Loucy (cell line): ENCODE results near the gene WASF3.

Experiments
- H2AFZ ChIP-seq: fragments of 200-600 bp; sonication (generic); 2 replicates; pipeline ENCODE4 v1.6.0; 2016; ENCODE audit warnings: antibody characterized with exemption, mild to moderate bottlenecking, low read length, moderate library complexity
- H3F3A ChIP-seq: fragments of 200-600 bp; 2 replicates; pipeline ENCODE4 v1.6.0; 2016; ENCODE audit warnings: antibody characterized with exemption, low read depth, mild to moderate bottlenecking
- H3K27me3 ChIP-seq: fragments of 200-600 bp; sonication (generic); 2 replicates; pipeline ENCODE4 v1.6.1; 2014; ENCODE audit warnings: low read length, mild to moderate bottlenecking; ENCODE audit not compliant: insufficient read depth, poor library complexity, severe bottlenecking
- H3K36me3 ChIP-seq: fragments of 200-600 bp; sonication (generic); 2 replicates; pipeline ENCODE4 v1.6.1; 2016; ENCODE audit warnings: low read length; ENCODE audit not compliant: insufficient read depth
- H3K4me1 ChIP-seq: fragments of 200-600 bp; sonication (generic); 2 replicates; pipeline ENCODE4 v1.5.1; 2014; ENCODE audit warnings: low read length, mild to moderate bottlenecking; ENCODE audit not compliant: insufficient read depth, poor library complexity, severe bottlenecking
- H3K4me2 ChIP-seq: fragments of 200-600 bp; sonication (generic); 2 replicates; pipeline ENCODE4 v1.6.0; 2014; ENCODE audit warnings: antibody characterized with exemption, low read length, low read depth, mild to moderate bottlenecking; ENCODE audit not compliant: poor library complexity, severe bottlenecking
- H3K4me3 ChIP-seq: fragments of 200-600 bp; sonication (generic); 2 replicates; pipeline ENCODE4 v1.5.1; 2014; ENCODE audit warnings: low read length, mild to moderate bottlenecking, mixed read lengths; ENCODE audit not compliant: poor library complexity, severe bottlenecking
- H3K79me2 ChIP-seq: fragments of 200-600 bp; sonication (generic); 2 replicates; pipeline ENCODE4 v1.6.1; 2014; ENCODE audit warnings: low read length; ENCODE audit not compliant: insufficient read depth
- H3K9ac ChIP-seq: fragments of 200-600 bp; sonication (generic); 2 replicates; pipeline ENCODE4 v1.6.0; 2014; ENCODE audit warnings: mild to moderate bottlenecking, low read depth, low read length, moderate library complexity; ENCODE audit not compliant: poor library complexity, severe bottlenecking
- H3K9me2 ChIP-seq: fragments of 200-600 bp; sonication (generic); replicated peaks from 2 replicates; pipeline ENCODE4 v1.6.1; 2016; ENCODE audit warnings: low read depth, low read length, mixed read lengths
- H3K9me3 ChIP-seq: fragments of 200-600 bp; sonication (generic); 2 replicates; pipeline ENCODE4 v1.6.1; 2014; ENCODE audit warnings: mild to moderate bottlenecking, antibody characterized with exemption, low read length, low read depth; ENCODE audit not compliant: insufficient read depth
- H4K20me1 ChIP-seq: fragments of 200-600 bp; sonication (generic); 2 replicates; pipeline ENCODE4 v1.6.0; 2014; ENCODE audit warnings: antibody characterized with exemption, low read length, mild to moderate bottlenecking; ENCODE audit not compliant: insufficient read depth, poor library complexity, severe bottlenecking
- EZH2phosphoT487 ChIP-seq: fragments of 200-600 bp; IDR thresholded peaks from 2 replicates; pipeline ENCODE4 v1.6.1; 2018; ENCODE audit warnings: antibody characterized with exemption, mild to moderate bottlenecking, moderate library complexity, borderline replicate concordance
- TF ChIP-seq, protein P1 (sequence below): fragments of 200-600 bp; sonication (generic); conservative IDR thresholded peaks from 2 replicates; pipeline ENCODE4 v1.5.1; 2014; ENCODE audit warnings: mild to moderate bottlenecking, antibody characterized with exemption, low read length

Gene WASF3

DNA sequence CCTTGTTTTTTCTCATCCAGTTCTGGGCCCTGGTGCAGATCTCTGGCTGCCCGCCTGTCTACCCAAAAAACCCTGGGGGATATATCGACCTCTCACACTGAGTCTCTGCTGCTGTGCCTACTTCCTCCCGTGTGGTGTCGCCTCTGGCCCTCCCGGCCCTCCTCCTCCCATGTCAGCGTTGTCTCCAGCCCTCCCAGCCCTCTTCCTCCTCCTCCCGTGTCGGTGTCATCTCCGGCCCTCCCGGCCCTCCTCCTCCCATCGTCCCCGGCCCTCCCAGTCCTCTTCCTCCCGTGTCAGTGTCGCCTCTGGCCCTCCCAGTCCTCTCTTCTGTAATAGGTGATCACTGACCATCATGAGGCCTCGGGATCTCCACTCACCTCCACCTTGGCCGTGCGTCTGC is 121.3 kb downstream of the WASF3 start:
- Histone ChIP-seq H3K27me3 (no peaks in the 10 kb centered on the region), H3F3A (no peaks in the 10 kb centered on the region), H3K9ac (no peak overlapping the region), H3K4me3 (no peak overlapping the region), H3K9me2 (no peaks in the 10 kb centered on the region), H3K36me3 (no peaks in the 10 kb centered on the region), H3K9me3 (no peaks in the 10 kb centered on the region), H4K20me1 (no peaks in the 10 kb centered on the region), H3K79me2 (no peaks in the 10 kb centered on the region), H3K4me2 (no peak overlapping the region), H2AFZ (no peak overlapping the region), H3K4me1 (peaks cover 7% of the 10 kb centered on the region)
- TF ChIP-seq, protein P1, sequence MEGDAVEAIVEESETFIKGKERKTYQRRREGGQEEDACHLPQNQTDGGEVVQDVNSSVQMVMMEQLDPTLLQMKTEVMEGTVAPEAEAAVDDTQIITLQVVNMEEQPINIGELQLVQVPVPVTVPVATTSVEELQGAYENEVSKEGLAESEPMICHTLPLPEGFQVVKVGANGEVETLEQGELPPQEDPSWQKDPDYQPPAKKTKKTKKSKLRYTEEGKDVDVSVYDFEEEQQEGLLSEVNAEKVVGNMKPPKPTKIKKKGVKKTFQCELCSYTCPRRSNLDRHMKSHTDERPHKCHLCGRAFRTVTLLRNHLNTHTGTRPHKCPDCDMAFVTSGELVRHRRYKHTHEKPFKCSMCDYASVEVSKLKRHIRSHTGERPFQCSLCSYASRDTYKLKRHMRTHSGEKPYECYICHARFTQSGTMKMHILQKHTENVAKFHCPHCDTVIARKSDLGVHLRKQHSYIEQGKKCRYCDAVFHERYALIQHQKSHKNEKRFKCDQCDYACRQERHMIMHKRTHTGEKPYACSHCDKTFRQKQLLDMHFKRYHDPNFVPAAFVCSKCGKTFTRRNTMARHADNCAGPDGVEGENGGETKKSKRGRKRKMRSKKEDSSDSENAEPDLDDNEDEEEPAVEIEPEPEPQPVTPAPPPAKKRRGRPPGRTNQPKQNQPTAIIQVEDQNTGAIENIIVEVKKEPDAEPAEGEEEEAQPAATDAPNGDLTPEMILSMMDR = no peak
- TF ChIP-seq EZH2phosphoT487 = no peak

DNA sequence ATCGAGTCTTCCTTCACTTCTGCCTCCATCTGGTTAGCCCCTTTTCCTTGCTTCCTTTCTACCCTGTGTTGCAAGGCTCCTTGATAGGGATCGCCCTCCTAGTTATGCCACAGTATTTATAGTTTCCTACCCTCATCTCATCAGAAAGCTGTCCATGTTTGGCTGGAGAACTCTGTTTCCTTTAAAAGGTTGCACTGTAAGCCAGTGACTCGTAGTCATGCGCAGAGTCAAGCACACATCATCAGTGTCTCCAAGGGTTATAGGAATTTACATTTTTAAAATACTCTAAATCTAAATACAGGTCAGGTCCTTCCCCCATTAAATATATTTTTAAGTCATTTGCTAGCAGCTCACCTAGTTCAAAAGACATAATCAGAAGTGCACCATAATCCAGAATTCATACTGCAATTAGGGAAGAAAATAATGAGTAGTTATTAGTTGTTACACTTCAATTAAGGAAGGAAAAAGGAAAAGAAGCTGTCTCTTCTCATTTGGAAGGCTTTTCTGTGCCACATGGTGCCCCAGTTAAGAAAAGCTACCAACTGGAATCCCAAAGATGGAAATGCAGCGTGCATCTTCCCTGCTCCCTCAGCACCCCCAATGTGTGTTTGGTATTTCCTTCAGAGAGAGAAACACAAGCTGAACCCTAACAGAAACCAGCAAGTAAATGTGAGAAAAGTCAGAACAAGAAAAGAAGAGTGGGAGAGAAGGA is 122.1 kb downstream of the WASF3 start:
- TF ChIP-seq EZH2phosphoT487 = no peak
- TF ChIP-seq, protein P1 = no peak
- no peaks in the 10 kb centered on the region for H3K9me3 ChIP-seq
- H3K4me3 ChIP-seq = no peak overlapping the region
- H4K20me1 ChIP-seq = no peaks in the 10 kb centered on the region
- H3K27me3 ChIP-seq = no peaks in the 10 kb centered on the region
- no peak overlapping the region for H2AFZ ChIP-seq
- no peaks in the 10 kb centered on the region for H3K79me2 ChIP-seq
- H3K36me3 ChIP-seq = no peaks in the 10 kb centered on the region
- peaks cover 7% of the 10 kb centered on the region for H3K4me1 ChIP-seq
- no peak overlapping the region for H3K4me2 ChIP-seq
- no peaks in the 10 kb centered on the region for H3K9me2 ChIP-seq
- H3F3A ChIP-seq = no peaks in the 10 kb centered on the region
- no peak overlapping the region for H3K9ac ChIP-seq

DNA sequence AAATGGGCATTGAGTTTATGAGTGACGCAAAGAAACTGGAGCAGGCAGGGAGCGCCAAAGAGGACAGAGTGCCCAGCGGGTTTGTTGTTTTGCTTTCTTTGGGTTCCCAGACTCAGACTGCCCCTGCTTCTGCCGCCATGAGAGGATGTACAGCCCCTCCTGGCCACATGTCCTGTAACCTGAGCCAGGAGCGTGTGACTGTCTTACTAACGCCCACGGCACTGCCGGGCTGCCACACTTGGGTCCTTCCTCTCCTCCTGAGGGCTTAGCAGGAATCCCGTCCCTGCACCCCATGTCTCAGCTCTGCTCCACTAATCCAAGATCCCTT is 122.6 kb downstream of the WASF3 start:
- Histone ChIP-seq H3K4me2 (no peak overlapping the region), H2AFZ (no peak overlapping the region), H4K20me1 (no peaks in the 10 kb centered on the region), H3K9me3 (no peaks in the 10 kb centered on the region), H3K9me2 (no peaks in the 10 kb centered on the region), H3F3A (no peaks in the 10 kb centered on the region), H3K36me3 (no peaks in the 10 kb centered on the region), H3K4me1 (peaks cover 7% of the 10 kb centered on the region), H3K27me3 (no peaks in the 10 kb centered on the region), H3K9ac (no peak overlapping the region), H3K4me3 (no peak overlapping the region), H3K79me2 (no peaks in the 10 kb centered on the region)
- TF ChIP-seq, protein P1 = no peak
- TF ChIP-seq EZH2phosphoT487 = no peak
